Activated T-cell treated with anti-CD3 and anti-CD28 coated beads, Interleukin-2, amount 50 U/mL, for 72 hours (primary cell): Measurements from ENCODE around the gene NOP56. TPM values are rescaled to one million over a fixed set of nuclear protein-coding genes. Genes with fewer than 3 reads are reported as not detected.

Experiments
- ATAC-seq, 2 donors: fragments of 150-1000 bp; cut with Tn5 transposase; replicated peaks in 1 of 2; 2 replicates each; pipeline ENCODE4 v1.10.0; 2021; ENCODE audit warnings: moderate library complexity in 2 of 2, mild to moderate bottlenecking in 1 of 2
- DNase-seq, 2 donors: peaks; one replicate each; pipeline ENCODE4 v3.0.0; 2021 to 2022; ENCODE audit warnings: mixed read lengths in 1 of 2
- H3K27ac Mint-ChIP-seq: one replicate; pipeline ENCODE4 v1.8.0; 2022; ENCODE audit warnings: mild to moderate bottlenecking, moderate library complexity, mixed read lengths
- H3K27me3 Mint-ChIP-seq: one replicate; pipeline ENCODE4 v1.8.0; 2022; ENCODE audit warnings: low read depth, mixed read lengths
- H3K36me3 Mint-ChIP-seq, 2 donors: one replicate each; pipeline ENCODE4 v1.8.0; 2022; ENCODE audit warnings: mixed read lengths in 2 of 2, mild to moderate bottlenecking in 1 of 2; ENCODE audit not compliant: insufficient read depth in 2 of 2
- H3K4me1 Mint-ChIP-seq: one replicate; pipeline ENCODE4 v1.8.0; 2022; ENCODE audit warnings: low read depth, mixed read lengths
- H3K4me3 Mint-ChIP-seq, 2 donors: one replicate each; pipeline ENCODE4 v1.8.0; 2022; ENCODE audit warnings: mild to moderate bottlenecking in 2 of 2, mixed read lengths in 2 of 2, moderate library complexity in 2 of 2
- H3K9me3 Mint-ChIP-seq, 2 donors: one replicate each; pipeline ENCODE4 v1.8.0; 2022; ENCODE audit warnings: mixed read lengths in 2 of 2
- total RNA-seq, 2 donors: library from RNA; stranded (reverse); gene quantifications; one replicate each; pipeline ENCODE4 v1.2.3, GENCODE V29; 2022

The NOP56 gene
- total RNA-seq, 2 donors from 2014 or later: 263 to 392 TPM

- peaks cover 28% of the 10 kb centered on the region for H3K27me3 Mint-ChIP-seq
- no peaks in the 10 kb centered on the region for H3K9me3 Mint-ChIP-seq
- no peak for DNase-seq
- H3K4me3 Mint-ChIP-seq: no peak overlapping the region
- H3K27ac Mint-ChIP-seq: no peak overlapping the region
- peaks cover 7% of the 10 kb centered on the region for H3K4me1 Mint-ChIP-seq
- peaks cover 0 to 1% of the 10 kb centered on the region in 2 donors for H3K36me3 Mint-ChIP-seq
- peak in 1 of 2 donors; percentile 28 for ATAC-seq
Observed at GRCh38 chr20:2619961-2620595, 32.4 kb upstream of the NOP56 start.

DNA sequence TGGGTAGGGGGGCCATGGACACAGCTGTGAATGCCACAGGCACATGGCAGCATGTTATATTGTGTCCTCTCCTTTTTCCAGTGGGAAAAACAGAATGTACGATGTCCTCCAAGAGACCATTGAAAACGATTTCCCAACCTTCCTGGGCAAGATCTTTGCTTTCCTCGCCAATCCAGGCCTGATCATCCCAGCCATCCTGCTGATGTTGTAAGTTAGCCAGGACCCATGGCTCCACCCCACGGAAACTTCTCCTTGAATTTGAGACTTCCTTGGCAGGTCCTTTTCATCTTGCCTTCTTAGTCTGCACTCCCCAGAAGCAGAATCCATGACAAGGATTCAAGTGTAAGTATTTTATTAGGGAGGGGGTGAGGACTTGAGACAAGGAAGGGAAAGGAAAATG lies 28.2 kb upstream of the NOP56 start:
- H3K27ac Mint-ChIP-seq: no peak overlapping the region
- peaks cover 1 to 2% of the 10 kb centered on the region in 2 donors for H3K9me3 Mint-ChIP-seq
- DNase-seq (no peak), ATAC-seq (no peak)
- H3K4me1 Mint-ChIP-seq: peaks cover 7% of the 10 kb centered on the region
- peaks cover 21% of the 10 kb centered on the region for H3K27me3 Mint-ChIP-seq
- H3K36me3 Mint-ChIP-seq: peaks cover 1 to 5% of the 10 kb centered on the region in 2 donors
- no peak overlapping the region for H3K4me3 Mint-ChIP-seq

DNA sequence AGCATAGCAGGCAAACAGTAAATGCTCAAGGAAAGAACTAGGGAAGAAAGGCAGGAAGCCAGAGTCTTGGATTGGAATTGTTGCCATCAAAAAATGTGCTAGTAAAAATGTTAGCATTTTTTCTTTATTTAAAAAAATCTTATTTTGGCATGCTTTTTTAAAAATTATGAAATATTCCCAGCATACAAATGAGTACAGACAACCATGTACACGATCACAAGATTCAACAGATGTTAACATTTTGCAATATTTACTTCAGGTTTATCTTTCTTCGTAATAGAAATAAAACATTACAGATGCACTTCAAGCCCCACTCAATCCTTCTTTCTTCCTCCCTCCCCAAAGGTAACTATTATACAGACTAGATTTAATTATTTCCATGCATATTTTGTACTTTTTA lies 27.4 kb upstream of the NOP56 start:
- ATAC-seq (no peak), DNase-seq (no peak)
- H3K4me3 Mint-ChIP-seq: no peak overlapping the region
- peaks cover 4% of the 10 kb centered on the region for H3K4me1 Mint-ChIP-seq
- peaks cover 15% of the 10 kb centered on the region for H3K27me3 Mint-ChIP-seq
- H3K27ac Mint-ChIP-seq: no peak overlapping the region
- peaks cover 1 to 2% of the 10 kb centered on the region in 2 donors for H3K9me3 Mint-ChIP-seq
- H3K36me3 Mint-ChIP-seq: peaks cover 1 to 4% of the 10 kb centered on the region in 2 donors

GRCh38 chr20:2626853-2627541 lies 25.4 kb upstream of the NOP56 start:
- no peak for DNase-seq
- peaks cover 29% of the 10 kb centered on the region for H3K27me3 Mint-ChIP-seq
- H3K4me3 Mint-ChIP-seq: no peak overlapping the region
- no peaks in the 10 kb centered on the region for H3K4me1 Mint-ChIP-seq
- H3K27ac Mint-ChIP-seq: no peak overlapping the region
- ATAC-seq: no peak
- H3K36me3 Mint-ChIP-seq: peaks cover 1 to 4% of the 10 kb centered on the region in 2 donors
- H3K9me3 Mint-ChIP-seq: peaks cover 1 to 4% of the 10 kb centered on the region in 2 donors

DNA sequence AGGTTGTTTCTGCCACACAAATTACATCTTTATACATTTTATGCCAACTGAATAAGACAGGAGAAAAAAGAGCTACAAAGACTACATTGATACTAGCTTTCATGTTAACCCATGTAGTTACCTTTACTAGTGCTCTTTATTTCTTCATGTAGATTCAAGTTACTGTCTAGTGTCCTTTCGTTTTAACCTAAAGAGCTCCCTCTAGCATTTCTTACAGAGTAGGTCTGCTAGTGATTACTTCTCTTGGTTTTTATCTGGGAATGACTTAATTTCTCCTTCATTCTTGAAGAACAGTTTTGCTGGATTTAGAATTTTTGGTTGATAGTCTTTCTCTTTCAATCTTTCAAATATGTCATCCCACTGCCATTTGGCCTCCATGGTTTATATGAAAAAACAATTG lies 21.2 kb upstream of the NOP56 start:
- H3K36me3 Mint-ChIP-seq: peaks cover 1 to 4% of the 10 kb centered on the region in 2 donors
- DNase-seq (no peak), ATAC-seq (no peak)
- no peak overlapping the region for H3K27ac Mint-ChIP-seq
- H3K4me3 Mint-ChIP-seq: no peak overlapping the region
- H3K9me3 Mint-ChIP-seq: peaks cover 0 to 3% of the 10 kb centered on the region in 2 donors
- no peaks in the 10 kb centered on the region for H3K4me1 Mint-ChIP-seq
- H3K27me3 Mint-ChIP-seq: peaks cover 58% of the 10 kb centered on the region

DNA sequence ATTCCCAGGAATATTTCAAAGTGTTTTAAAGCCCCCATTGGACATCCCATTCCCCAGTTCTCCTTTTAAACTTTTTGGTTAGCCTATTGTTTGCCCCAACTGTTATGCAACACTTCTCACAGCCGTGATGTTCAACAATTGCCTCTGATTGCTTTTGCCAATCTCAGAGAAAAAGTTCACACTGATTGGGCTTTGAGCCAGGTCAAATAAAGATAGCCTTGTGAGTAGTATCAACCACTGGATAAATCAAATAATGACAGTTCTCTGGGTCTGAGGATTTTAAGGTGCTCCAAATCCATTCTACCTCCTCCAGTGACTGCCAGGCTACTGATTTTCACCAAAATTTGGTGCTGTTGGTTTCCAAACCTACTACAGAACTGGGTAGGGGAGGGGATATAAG lies 19.1 kb upstream of the NOP56 start:
- Mint-ChIP-seq H3K27ac (no peak overlapping the region), H3K36me3 (peaks cover 0 to 1% of the 10 kb centered on the region in 2 donors), H3K4me3 (no peak overlapping the region), H3K9me3 (peaks cover 0 to 2% of the 10 kb centered on the region in 2 donors), H3K4me1 (no peaks in the 10 kb centered on the region), H3K27me3 (peaks cover 49% of the 10 kb centered on the region)
- DNase-seq (no peak), ATAC-seq (no peak)

DNA sequence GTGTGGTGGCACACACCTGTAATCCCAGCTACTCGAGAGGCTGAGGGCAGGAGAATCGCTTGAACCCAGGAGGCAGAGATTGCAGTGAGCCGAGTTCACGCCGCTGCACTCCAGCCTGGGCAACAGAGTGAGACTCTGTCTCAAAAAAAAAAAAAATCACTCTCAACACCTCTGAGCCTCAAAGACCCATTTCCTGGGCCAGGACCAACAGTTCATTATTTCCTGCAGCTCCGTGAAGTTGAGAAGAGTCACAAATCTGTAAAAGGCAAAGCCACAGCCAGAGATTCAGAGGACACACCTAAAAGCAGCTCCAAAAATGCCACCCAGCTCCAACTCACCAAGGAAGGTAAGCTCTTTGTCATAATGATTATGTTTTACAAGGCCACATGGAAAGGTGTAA lies 15.2 kb upstream of the NOP56 start:
- H3K4me3 Mint-ChIP-seq: no peak overlapping the region
- H3K27me3 Mint-ChIP-seq: peaks cover 26% of the 10 kb centered on the region
- H3K27ac Mint-ChIP-seq: no peak overlapping the region
- no peaks in the 10 kb centered on the region for H3K4me1 Mint-ChIP-seq
- no peaks in the 10 kb centered on the region for H3K36me3 Mint-ChIP-seq
- no peaks in the 10 kb centered on the region for H3K9me3 Mint-ChIP-seq
- DNase-seq (no peak), ATAC-seq (no peak)

DNA sequence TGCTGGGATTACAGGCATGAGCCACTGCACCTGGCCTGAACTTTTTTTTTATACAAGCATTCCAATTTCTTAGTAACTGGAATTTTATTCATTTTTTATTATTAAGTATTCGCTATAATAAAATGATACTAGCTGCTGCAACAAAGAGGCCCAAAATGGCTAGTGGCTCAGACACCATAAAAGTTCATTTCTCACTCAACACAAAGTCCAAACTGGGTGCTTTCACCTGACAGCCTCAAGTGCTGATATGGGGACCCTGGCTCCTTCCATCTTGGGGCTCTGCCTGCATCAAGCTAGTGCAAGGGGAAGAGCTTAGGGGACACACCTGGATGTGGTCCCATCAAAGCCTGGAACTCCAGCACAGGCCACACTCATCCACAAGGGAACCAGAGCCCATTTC lies 12.2 kb upstream of the NOP56 start:
- Mint-ChIP-seq H3K9me3 (no peaks in the 10 kb centered on the region), H3K27ac (no peak overlapping the region), H3K27me3 (no peaks in the 10 kb centered on the region), H3K4me3 (no peak overlapping the region), H3K36me3 (no peaks in the 10 kb centered on the region), H3K4me1 (no peaks in the 10 kb centered on the region)
- DNase-seq: no peak
- no peak for ATAC-seq

DNA sequence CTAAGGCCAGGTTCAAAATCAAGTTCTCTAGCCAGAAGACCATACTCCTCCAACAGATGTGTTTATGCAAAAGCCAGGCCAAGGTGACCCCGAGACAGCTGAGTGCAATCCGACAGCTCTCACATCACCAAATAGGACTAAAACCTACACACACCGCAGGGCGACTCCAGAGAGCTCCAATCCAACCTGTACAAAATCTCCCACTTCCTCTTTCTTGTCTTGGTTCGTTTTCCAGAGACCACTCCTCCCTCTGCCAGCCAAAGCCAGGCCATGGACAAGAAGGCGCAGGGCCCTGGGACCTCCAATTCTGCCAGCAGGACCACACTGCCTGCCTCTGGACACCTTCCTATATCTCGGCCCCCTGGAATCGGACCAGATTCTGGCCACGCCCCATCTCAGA lies 11.5 kb upstream of the NOP56 start:
- Mint-ChIP-seq H3K4me1 (no peaks in the 10 kb centered on the region), H3K27ac (no peak overlapping the region), H3K36me3 (no peaks in the 10 kb centered on the region), H3K27me3 (no peaks in the 10 kb centered on the region), H3K9me3 (no peaks in the 10 kb centered on the region), H3K4me3 (no peak overlapping the region)
- no peak for ATAC-seq
- no peak for DNase-seq

GRCh38 chr20:2643708-2644107 lies 8.7 kb upstream of the NOP56 start:
- H3K27ac Mint-ChIP-seq: no peak overlapping the region
- DNase-seq: no peak
- no peaks in the 10 kb centered on the region for H3K27me3 Mint-ChIP-seq
- no peak overlapping the region for H3K4me3 Mint-ChIP-seq
- H3K9me3 Mint-ChIP-seq: no peaks in the 10 kb centered on the region
- H3K4me1 Mint-ChIP-seq: no peaks in the 10 kb centered on the region
- ATAC-seq: peak in 1 of 2 donors; percentile 36
- no peaks in the 10 kb centered on the region for H3K36me3 Mint-ChIP-seq

GRCh38 chr20:2652724-2653555 lies 508 bp downstream of the NOP56 start:
- peak; percentile 48 to 51 for ATAC-seq
- Mint-ChIP-seq H3K27ac (peak overlapping the region; percentile 94), H3K4me1 (peaks cover 52% of the 10 kb centered on the region), H3K4me3 (peak overlapping the region; percentile 95 to 96), H3K36me3 (peaks cover 25 to 33% of the 10 kb centered on the region in 2 donors), H3K27me3 (no peaks in the 10 kb centered on the region), H3K9me3 (no peaks in the 10 kb centered on the region)
- DNase-seq: no peak

DNA sequence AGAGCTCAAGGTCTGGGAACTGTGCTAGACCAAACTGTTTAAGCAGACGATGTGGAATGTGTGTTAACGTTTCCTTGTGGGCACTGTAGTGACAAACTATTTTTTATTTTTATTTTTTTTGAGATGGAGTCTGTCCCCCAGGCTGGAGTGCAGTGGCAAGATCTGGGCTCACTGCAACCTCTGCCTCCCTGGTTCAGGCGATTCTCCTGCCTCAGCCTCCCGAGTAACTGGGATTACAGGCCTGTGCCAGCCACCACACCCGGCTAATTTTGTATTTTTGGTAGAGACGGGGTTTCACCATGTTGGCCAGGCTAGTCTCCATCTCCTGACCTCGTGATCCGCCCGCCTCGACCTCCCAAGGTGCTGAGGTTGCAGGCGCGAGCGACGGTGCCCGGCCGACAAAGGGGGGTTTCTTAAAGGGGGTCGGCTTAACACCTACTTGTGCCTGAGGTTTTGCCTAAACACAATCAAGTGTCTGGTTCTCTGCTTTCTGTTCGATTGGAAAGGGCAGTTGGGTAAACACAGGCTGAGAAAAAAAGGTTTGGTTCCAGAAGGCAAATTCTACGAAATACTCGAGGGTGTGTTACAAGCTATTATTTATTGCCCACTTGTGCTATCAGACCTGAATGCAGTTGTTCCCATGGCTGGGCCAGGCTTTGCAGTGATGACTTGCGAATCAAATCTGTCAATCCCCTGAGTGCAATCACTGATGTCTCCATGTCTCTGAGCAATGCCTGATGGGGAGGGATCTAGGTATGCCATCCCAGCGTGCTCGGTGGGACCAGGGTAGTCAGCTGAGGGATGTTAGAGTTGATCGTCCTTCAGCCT lies 1.3 kb downstream of the NOP56 start:
- no peak for ATAC-seq
- Mint-ChIP-seq H3K4me1 (peaks cover 57% of the 10 kb centered on the region), H3K27ac (peak overlapping the region; percentile 94), H3K9me3 (no peaks in the 10 kb centered on the region), H3K4me3 (peak overlapping the region; percentile 95 to 96), H3K36me3 (peaks cover 25 to 38% of the 10 kb centered on the region in 2 donors), H3K27me3 (no peaks in the 10 kb centered on the region)
- DNase-seq: no peak
